Loucy (cell line): ENCODE results near the gene ZNF606.

Experiments used
- H2AFZ ChIP-seq: fragments of 200-600 bp; sonication (generic); 2 replicates; pipeline ENCODE4 v1.6.0; 2016; ENCODE audit warnings: antibody characterized with exemption, mild to moderate bottlenecking, low read length, moderate library complexity
- H3F3A ChIP-seq: fragments of 200-600 bp; 2 replicates; pipeline ENCODE4 v1.6.0; 2016; ENCODE audit warnings: antibody characterized with exemption, low read depth, mild to moderate bottlenecking
- H3K27me3 ChIP-seq: fragments of 200-600 bp; sonication (generic); 2 replicates; pipeline ENCODE4 v1.6.1; 2014; ENCODE audit warnings: low read length, mild to moderate bottlenecking; ENCODE audit not compliant: insufficient read depth, poor library complexity, severe bottlenecking
- H3K36me3 ChIP-seq: fragments of 200-600 bp; sonication (generic); 2 replicates; pipeline ENCODE4 v1.6.1; 2016; ENCODE audit warnings: low read length; ENCODE audit not compliant: insufficient read depth
- H3K4me1 ChIP-seq: fragments of 200-600 bp; sonication (generic); 2 replicates; pipeline ENCODE4 v1.5.1; 2014; ENCODE audit warnings: low read length, mild to moderate bottlenecking; ENCODE audit not compliant: insufficient read depth, poor library complexity, severe bottlenecking
- H3K4me2 ChIP-seq: fragments of 200-600 bp; sonication (generic); 2 replicates; pipeline ENCODE4 v1.6.0; 2014; ENCODE audit warnings: antibody characterized with exemption, low read length, low read depth, mild to moderate bottlenecking; ENCODE audit not compliant: poor library complexity, severe bottlenecking
- H3K4me3 ChIP-seq: fragments of 200-600 bp; sonication (generic); 2 replicates; pipeline ENCODE4 v1.5.1; 2014; ENCODE audit warnings: low read length, mild to moderate bottlenecking, mixed read lengths; ENCODE audit not compliant: poor library complexity, severe bottlenecking
- H3K79me2 ChIP-seq: fragments of 200-600 bp; sonication (generic); 2 replicates; pipeline ENCODE4 v1.6.1; 2014; ENCODE audit warnings: low read length; ENCODE audit not compliant: insufficient read depth
- H3K9ac ChIP-seq: fragments of 200-600 bp; sonication (generic); 2 replicates; pipeline ENCODE4 v1.6.0; 2014; ENCODE audit warnings: mild to moderate bottlenecking, low read depth, low read length, moderate library complexity; ENCODE audit not compliant: poor library complexity, severe bottlenecking
- H3K9me2 ChIP-seq: fragments of 200-600 bp; sonication (generic); replicated peaks from 2 replicates; pipeline ENCODE4 v1.6.1; 2016; ENCODE audit warnings: low read depth, low read length, mixed read lengths
- H3K9me3 ChIP-seq: fragments of 200-600 bp; sonication (generic); 2 replicates; pipeline ENCODE4 v1.6.1; 2014; ENCODE audit warnings: mild to moderate bottlenecking, antibody characterized with exemption, low read length, low read depth; ENCODE audit not compliant: insufficient read depth
- H4K20me1 ChIP-seq: fragments of 200-600 bp; sonication (generic); 2 replicates; pipeline ENCODE4 v1.6.0; 2014; ENCODE audit warnings: antibody characterized with exemption, low read length, mild to moderate bottlenecking; ENCODE audit not compliant: insufficient read depth, poor library complexity, severe bottlenecking
- EZH2phosphoT487 ChIP-seq: fragments of 200-600 bp; IDR thresholded peaks from 2 replicates; pipeline ENCODE4 v1.6.1; 2018; ENCODE audit warnings: antibody characterized with exemption, mild to moderate bottlenecking, moderate library complexity, borderline replicate concordance
- TF ChIP-seq, protein P1 (sequence below): fragments of 200-600 bp; sonication (generic); conservative IDR thresholded peaks from 2 replicates; pipeline ENCODE4 v1.5.1; 2014; ENCODE audit warnings: mild to moderate bottlenecking, antibody characterized with exemption, low read length

The ZNF606 gene

DNA sequence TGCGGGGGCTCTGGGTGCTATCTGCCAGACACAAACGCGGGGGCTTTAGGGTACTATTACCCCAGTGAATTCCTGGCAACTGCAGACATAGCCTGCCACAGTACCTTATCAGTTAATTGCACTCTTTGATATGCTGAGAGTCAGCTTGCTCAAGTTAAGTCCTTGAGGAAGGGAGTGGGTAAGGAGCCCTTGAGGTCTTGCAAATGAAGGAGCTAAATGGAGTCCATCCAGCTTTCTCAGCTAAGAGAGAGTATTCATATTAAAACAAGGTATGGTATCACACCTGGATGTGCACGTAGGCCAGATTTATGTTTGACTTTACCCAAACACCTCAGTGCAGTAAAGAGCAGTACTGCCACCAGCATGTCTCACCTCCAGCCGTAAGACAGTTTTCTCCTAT is 11.5 kb upstream of the ZNF606 start:
- H3K9ac ChIP-seq, result no peak overlapping the region
- no peak overlapping the region for H3K4me2 ChIP-seq
- no peaks in the 10 kb centered on the region for H3K27me3 ChIP-seq
- no peaks in the 10 kb centered on the region for H3F3A ChIP-seq
- H3K36me3 ChIP-seq, result no peaks in the 10 kb centered on the region
- H2AFZ ChIP-seq, result no peak overlapping the region
- H3K9me2 ChIP-seq, result no peaks in the 10 kb centered on the region
- peaks cover 13% of the 10 kb centered on the region; the same call in 1 of the 2 replicates for H3K9me3 ChIP-seq
- no peaks in the 10 kb centered on the region for H4K20me1 ChIP-seq
- no peak overlapping the region for H3K4me3 ChIP-seq
- H3K4me1 ChIP-seq, result no peaks in the 10 kb centered on the region
- no peaks in the 10 kb centered on the region for H3K79me2 ChIP-seq
- TF ChIP-seq, protein P1, sequence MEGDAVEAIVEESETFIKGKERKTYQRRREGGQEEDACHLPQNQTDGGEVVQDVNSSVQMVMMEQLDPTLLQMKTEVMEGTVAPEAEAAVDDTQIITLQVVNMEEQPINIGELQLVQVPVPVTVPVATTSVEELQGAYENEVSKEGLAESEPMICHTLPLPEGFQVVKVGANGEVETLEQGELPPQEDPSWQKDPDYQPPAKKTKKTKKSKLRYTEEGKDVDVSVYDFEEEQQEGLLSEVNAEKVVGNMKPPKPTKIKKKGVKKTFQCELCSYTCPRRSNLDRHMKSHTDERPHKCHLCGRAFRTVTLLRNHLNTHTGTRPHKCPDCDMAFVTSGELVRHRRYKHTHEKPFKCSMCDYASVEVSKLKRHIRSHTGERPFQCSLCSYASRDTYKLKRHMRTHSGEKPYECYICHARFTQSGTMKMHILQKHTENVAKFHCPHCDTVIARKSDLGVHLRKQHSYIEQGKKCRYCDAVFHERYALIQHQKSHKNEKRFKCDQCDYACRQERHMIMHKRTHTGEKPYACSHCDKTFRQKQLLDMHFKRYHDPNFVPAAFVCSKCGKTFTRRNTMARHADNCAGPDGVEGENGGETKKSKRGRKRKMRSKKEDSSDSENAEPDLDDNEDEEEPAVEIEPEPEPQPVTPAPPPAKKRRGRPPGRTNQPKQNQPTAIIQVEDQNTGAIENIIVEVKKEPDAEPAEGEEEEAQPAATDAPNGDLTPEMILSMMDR, result no peak
- no peak for TF ChIP-seq EZH2phosphoT487

DNA sequence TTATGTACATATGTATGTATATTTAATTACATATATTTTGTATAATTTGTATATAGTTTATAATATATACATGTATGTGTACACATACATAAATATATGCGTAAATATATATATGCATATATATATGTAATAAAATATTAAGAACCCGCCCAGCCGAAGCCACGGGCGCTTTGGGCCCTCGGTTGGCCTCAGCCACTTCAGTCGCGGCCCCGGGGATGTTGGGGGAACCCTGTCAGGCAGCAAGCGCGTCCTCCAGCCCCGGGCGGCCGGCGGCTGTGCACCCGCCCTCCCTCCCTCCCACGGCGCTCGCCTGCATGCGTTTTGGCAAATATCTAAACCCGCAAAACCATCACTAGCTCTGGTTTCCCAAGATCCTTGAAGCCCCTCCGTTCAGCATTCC is 7.9 kb upstream of the ZNF606 start:
- Histone ChIP-seq H4K20me1 (no peaks in the 10 kb centered on the region), H3K27me3 (no peaks in the 10 kb centered on the region), H3K9ac (no peak overlapping the region), H3K36me3 (0 out of 2 replicates have a peak, but pooled peaks cover 3% of the 10 kb centered on the region), H3F3A (no peaks in the 10 kb centered on the region), H3K4me2 (no peak overlapping the region), H3K9me3 (peaks cover 6% of the 10 kb centered on the region; the same call in 1 of the 2 replicates), H3K79me2 (no peaks in the 10 kb centered on the region), H3K9me2 (no peaks in the 10 kb centered on the region), H3K4me1 (no peaks in the 10 kb centered on the region), H3K4me3 (no peak overlapping the region), H2AFZ (no peak overlapping the region)
- no peak for TF ChIP-seq EZH2phosphoT487
- TF ChIP-seq, protein P1, result no peak

DNA sequence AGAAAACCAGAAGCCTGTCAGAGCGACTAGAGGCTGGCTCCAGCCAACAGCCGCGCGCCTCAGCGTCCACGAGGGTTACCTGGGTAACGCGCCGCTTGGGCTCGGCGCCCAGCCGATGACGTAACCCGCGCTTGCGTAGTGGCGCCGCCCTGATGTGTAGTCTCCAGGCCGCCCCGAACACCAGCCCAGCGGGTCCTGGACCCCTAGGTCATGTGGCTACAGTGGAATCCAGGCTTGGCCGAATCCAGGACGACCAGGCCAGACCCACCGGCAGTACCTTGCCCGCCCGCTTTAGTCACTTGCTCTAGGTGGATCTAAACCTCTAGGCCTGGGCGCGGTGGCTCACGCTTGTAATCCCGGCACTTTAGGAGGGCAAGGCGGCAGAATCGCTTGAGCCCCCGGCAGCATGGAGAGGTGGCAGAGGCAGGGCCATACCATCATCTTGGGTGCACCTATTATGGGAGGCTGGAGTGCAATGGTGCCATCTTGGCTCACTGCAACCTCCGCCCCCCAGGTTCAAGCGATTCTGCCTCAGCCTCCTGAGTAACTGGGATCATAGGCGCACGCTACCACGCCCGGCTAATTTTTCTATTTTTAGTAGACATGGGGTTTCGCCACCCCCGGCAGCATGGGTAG is 7.2 kb upstream of the ZNF606 start:
- H3K4me2 ChIP-seq, result no peak overlapping the region
- H2AFZ ChIP-seq, result no peak overlapping the region
- H4K20me1 ChIP-seq, result no peaks in the 10 kb centered on the region
- no peak overlapping the region for H3K9ac ChIP-seq
- H3K79me2 ChIP-seq, result no peaks in the 10 kb centered on the region
- TF ChIP-seq, protein P1, result no peak
- TF ChIP-seq EZH2phosphoT487, result no peak
- no peaks in the 10 kb centered on the region for H3K27me3 ChIP-seq
- H3K9me3 ChIP-seq, result peaks cover 6% of the 10 kb centered on the region; the same call in 1 of the 2 replicates
- H3K9me2 ChIP-seq, result no peaks in the 10 kb centered on the region
- H3F3A ChIP-seq, result no peaks in the 10 kb centered on the region
- H3K4me1 ChIP-seq, result no peaks in the 10 kb centered on the region
- H3K4me3 ChIP-seq, result no peak overlapping the region
- 0 out of 2 replicates have a peak, but pooled peaks cover 3% of the 10 kb centered on the region for H3K36me3 ChIP-seq
